OCI-LY1 (cell line): ENCODE data around the gene SLC4A11.

Source experiments
- H2AFZ ChIP-seq: fragments of 200-600 bp; sonication (generic), shearing (Covaris generic); 2 replicates; pipeline ENCODE4 v1.6.0; 2014; ENCODE audit warnings: antibody characterized with exemption, mild to moderate bottlenecking, low read length
- H3F3A ChIP-seq: fragments of 200-600 bp; sonication (generic), shearing (Covaris generic); 2 replicates; pipeline ENCODE4 v1.6.0; 2014; ENCODE audit warnings: mild to moderate bottlenecking, antibody characterized with exemption, low read length, moderate library complexity; ENCODE audit not compliant: insufficient read depth
- H3K27ac ChIP-seq: fragments of 200-600 bp; sonication (generic); 2 replicates; pipeline ENCODE4 v1.5.1; 2014; ENCODE audit warnings: low read length, mixed run types, mild to moderate bottlenecking, low read depth; ENCODE audit not compliant: poor library complexity, severe bottlenecking
- H3K27me3 ChIP-seq: fragments of 200-600 bp; sonication (generic); 2 replicates; pipeline ENCODE4 v1.6.0; 2014; ENCODE audit warnings: antibody characterized with exemption, mild to moderate bottlenecking, low read length, moderate library complexity; ENCODE audit not compliant: insufficient read depth
- H3K36me3 ChIP-seq: fragments of 200-600 bp; sonication (generic); 2 replicates; pipeline ENCODE4 v1.6.1; 2014; ENCODE audit warnings: mild to moderate bottlenecking, antibody characterized with exemption, low read length, moderate library complexity, mixed read lengths; ENCODE audit not compliant: insufficient read depth
- H3K4me1 ChIP-seq: fragments of 200-600 bp; sonication (generic); 2 replicates; pipeline ENCODE4 v1.5.1; 2014; ENCODE audit warnings: mild to moderate bottlenecking, low read length, moderate library complexity; ENCODE audit not compliant: insufficient read depth, severe bottlenecking
- H3K4me2 ChIP-seq: fragments of 200-600 bp; sonication (generic), shearing (Covaris generic); 2 replicates; pipeline ENCODE4 v1.6.1; 2014; ENCODE audit warnings: low read length
- H3K4me3 ChIP-seq: fragments of 200-600 bp; sonication (generic); 2 replicates; pipeline ENCODE4 v1.5.1; 2014; ENCODE audit warnings: low read length, low read depth, mild to moderate bottlenecking, mixed read lengths; ENCODE audit not compliant: poor library complexity, severe bottlenecking
- H3K79me2 ChIP-seq: fragments of 200-600 bp; shearing (Covaris generic); 2 replicates; pipeline ENCODE4 v1.6.1; 2016; ENCODE audit warnings: mixed run types, low read length, mixed read lengths; ENCODE audit not compliant: insufficient read depth
- H3K9ac ChIP-seq: fragments of 200-600 bp; sonication (generic), shearing (Covaris generic); 2 replicates; pipeline ENCODE4 v1.6.1; 2014; ENCODE audit warnings: mild to moderate bottlenecking, low read length, mixed read lengths
- H3K9me2 ChIP-seq: fragments of 200-600 bp; sonication (generic), shearing (Covaris generic); 2 replicates; pipeline ENCODE4 v1.6.1; 2014; ENCODE audit warnings: low read depth, mild to moderate bottlenecking, low read length, mixed read lengths
- H3K9me3 ChIP-seq: fragments of 200-600 bp; shearing (Covaris generic); 2 replicates; pipeline ENCODE4 v1.6.1; 2014; ENCODE audit warnings: low read length, mixed read lengths
- H4K20me1 ChIP-seq: fragments of 200-600 bp; sonication (generic), shearing (Covaris generic); 2 replicates; pipeline ENCODE4 v1.6.0; 2016; ENCODE audit warnings: mild to moderate bottlenecking, low read length; ENCODE audit not compliant: insufficient read depth
- EZH2 ChIP-seq: fragments of 200-600 bp; sonication (generic), shearing (Covaris generic); IDR thresholded peaks from 2 replicates; pipeline ENCODE4 v1.8.0; 2017; ENCODE audit warnings: borderline replicate concordance, mixed run types, mild to moderate bottlenecking, antibody characterized with exemption, low read length, moderate library complexity, mixed read lengths
- TF ChIP-seq, protein P1 (sequence below): fragments of 200-600 bp; sonication (generic), shearing (Covaris generic); IDR thresholded peaks from 2 replicates; pipeline ENCODE4 v1.5.1; 2017; ENCODE audit warnings: mild to moderate bottlenecking, antibody characterized with exemption, low read length, moderate library complexity, mixed read lengths

SLC4A11 gene

DNA sequence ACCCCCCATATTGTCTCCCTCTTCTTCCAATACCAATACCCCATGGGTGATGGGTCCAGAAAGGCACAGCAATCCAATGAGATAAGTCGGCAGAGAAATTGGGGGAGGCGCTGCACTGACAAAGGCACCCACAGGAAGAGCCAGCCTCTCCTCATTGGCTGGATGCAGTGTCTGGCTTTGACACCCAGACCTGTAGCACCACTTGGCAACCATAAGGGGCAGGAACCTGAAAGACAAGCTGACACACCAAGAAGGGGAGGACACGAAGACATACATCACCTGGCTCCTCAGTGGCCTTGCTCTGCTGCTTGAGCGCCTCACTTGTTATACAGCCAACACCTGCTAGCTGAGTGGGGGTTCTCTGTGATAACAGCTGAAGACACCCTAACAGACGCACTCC lies 19.4 kb upstream of the SLC4A11 start:
- H3K4me1 ChIP-seq, result no peaks in the 10 kb centered on the region

DNA sequence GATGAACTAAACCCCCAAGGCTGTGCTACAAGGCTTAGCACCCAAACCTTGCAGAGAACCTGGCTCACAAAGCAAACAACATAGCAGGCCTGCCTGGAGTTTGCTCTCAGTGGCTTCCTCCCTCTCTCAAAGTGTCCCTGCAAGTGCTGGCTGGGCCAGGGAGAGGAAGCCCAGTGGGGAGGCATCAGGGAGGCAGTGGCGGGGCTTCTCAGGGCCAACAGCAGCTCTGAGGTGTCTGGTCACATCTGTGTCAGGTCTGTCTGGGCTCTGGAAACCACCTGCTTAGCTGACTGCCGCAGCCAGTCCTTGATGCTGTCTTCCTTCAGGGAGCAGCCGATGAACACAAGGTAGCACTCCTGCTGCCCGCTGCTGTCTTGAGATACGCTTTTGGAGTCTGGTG lies 16.7 kb upstream of the SLC4A11 start:
- Histone ChIP-seq H3K36me3 (no peaks in the 10 kb centered on the region), H3K9me3 (no peaks in the 10 kb centered on the region), H3K4me3 (no peak overlapping the region), H3K9ac (no peak overlapping the region), H4K20me1 (no peaks in the 10 kb centered on the region), H3K9me2 (no peaks in the 10 kb centered on the region), H3K4me1 (no peaks in the 10 kb centered on the region), H2AFZ (no peak overlapping the region), H3F3A (no peaks in the 10 kb centered on the region), H3K27me3 (0 out of 2 replicates have a peak, but pooled peaks cover 7% of the 10 kb centered on the region), H3K79me2 (no peaks in the 10 kb centered on the region), H3K4me2 (no peak overlapping the region), H3K27ac (no peak overlapping the region)
- TF ChIP-seq, protein P1, sequence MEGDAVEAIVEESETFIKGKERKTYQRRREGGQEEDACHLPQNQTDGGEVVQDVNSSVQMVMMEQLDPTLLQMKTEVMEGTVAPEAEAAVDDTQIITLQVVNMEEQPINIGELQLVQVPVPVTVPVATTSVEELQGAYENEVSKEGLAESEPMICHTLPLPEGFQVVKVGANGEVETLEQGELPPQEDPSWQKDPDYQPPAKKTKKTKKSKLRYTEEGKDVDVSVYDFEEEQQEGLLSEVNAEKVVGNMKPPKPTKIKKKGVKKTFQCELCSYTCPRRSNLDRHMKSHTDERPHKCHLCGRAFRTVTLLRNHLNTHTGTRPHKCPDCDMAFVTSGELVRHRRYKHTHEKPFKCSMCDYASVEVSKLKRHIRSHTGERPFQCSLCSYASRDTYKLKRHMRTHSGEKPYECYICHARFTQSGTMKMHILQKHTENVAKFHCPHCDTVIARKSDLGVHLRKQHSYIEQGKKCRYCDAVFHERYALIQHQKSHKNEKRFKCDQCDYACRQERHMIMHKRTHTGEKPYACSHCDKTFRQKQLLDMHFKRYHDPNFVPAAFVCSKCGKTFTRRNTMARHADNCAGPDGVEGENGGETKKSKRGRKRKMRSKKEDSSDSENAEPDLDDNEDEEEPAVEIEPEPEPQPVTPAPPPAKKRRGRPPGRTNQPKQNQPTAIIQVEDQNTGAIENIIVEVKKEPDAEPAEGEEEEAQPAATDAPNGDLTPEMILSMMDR, result no peak
- no peak for TF ChIP-seq EZH2

More for the DNA sequence above, 19.4 kb upstream of the SLC4A11 start:
- H3F3A ChIP-seq, result no peaks in the 10 kb centered on the region
- no peaks in the 10 kb centered on the region for H3K79me2 ChIP-seq
- H3K27me3 ChIP-seq, result 0 out of 2 replicates have a peak, but pooled peaks cover 10% of the 10 kb centered on the region
- no peaks in the 10 kb centered on the region for H4K20me1 ChIP-seq
- H3K9me2 ChIP-seq, result no peaks in the 10 kb centered on the region
- TF ChIP-seq, protein P1, result no peak
- TF ChIP-seq EZH2, result no peak
- no peak overlapping the region for H3K4me3 ChIP-seq
- H3K27ac ChIP-seq, result no peak overlapping the region
- no peak overlapping the region for H3K9ac ChIP-seq
- no peak overlapping the region for H3K4me2 ChIP-seq
- H3K9me3 ChIP-seq, result no peaks in the 10 kb centered on the region
- no peak overlapping the region for H2AFZ ChIP-seq
- no peaks in the 10 kb centered on the region for H3K36me3 ChIP-seq

DNA sequence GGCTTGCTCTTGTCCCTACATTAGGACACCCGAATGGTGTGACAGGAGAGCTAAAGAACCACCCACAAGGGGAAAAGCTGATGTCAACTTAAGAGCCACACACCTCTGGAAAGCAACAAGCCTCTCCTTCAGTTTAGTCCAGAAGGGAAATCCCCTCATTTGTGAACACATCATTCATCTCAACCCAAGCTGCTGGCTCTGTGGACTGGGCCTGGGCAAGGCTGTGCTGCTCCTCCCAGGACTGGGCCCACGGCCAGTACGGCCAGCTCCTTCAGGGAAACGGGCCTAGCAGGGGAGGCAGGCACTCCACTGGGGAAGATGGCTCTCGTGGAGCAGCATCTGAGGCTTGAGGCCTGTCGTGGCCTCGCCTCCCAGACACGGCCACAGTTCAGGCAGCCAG lies 12.8 kb upstream of the SLC4A11 start:
- Histone ChIP-seq H3K4me3 (no peak overlapping the region), H3K36me3 (no peaks in the 10 kb centered on the region), H3K27ac (no peak overlapping the region), H3K4me2 (no peak overlapping the region), H3F3A (no peaks in the 10 kb centered on the region), H4K20me1 (no peaks in the 10 kb centered on the region), H3K9me3 (no peaks in the 10 kb centered on the region), H3K79me2 (no peaks in the 10 kb centered on the region), H3K4me1 (no peaks in the 10 kb centered on the region), H3K9ac (no peak overlapping the region), H2AFZ (no peak overlapping the region), H3K27me3 (0 out of 2 replicates have a peak, but pooled peaks cover 7% of the 10 kb centered on the region), H3K9me2 (no peaks in the 10 kb centered on the region)
- TF ChIP-seq, protein P1, result no peak
- no peak for TF ChIP-seq EZH2
